22Rv1 (cell line): Measurements from ENCODE around the gene THY1.

Source experiments
- H3K27ac ChIP-seq: fragments of 450-650 bp; 2 replicates; pipeline ENCODE4 v1.5.1; 2017
- CTCF ChIP-seq: fragments of 450-650 bp; IDR thresholded peaks from 2 replicates; pipeline ENCODE4 v1.5.1; 2017; ENCODE audit warnings: mild to moderate bottlenecking
- ZFX ChIP-seq: fragments of 450-650 bp; IDR thresholded peaks from 2 replicates; pipeline ENCODE4 v1.6.1; 2017; ENCODE audit warnings: antibody characterized with exemption, borderline replicate concordance

Gene THY1

DNA sequence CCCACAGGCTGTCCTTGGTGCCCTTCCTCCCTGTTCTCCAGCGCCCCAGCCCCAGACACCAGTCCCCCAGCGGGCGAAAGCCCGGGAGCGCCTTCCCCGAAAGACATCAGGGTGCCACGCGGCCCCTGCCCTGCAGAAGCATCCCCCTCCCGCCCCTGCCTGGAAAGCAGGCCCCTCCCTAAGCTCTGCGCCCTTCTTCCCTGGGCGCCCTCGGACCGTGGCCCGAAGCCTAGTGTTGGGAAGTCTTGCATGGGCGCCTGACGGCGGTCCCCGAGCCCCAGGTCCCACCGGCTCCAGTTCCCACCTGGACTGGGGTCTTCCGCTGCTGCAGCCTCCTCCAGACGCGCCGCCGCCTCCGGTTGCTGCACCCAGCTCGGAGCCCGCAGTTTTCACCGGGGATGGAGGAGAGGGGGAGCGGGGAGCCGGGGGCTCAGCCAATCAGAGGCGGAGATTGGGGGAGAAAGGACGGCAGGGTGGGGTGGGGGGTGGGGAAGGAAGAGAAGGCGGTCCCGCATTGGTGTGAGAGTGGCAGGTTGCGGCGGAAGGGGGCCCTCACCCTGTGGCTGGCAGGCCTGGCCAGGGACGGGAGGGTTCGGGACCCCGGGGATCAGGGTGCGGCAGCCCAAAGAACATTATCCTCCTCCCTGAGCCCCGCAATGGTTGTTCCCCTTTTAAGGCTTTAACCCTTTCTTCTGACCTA, at the start of gene THY1:
Gene THY1 (minus strand): TSS at position 364 of the 700 bp plus-strand sequence. CDS start 2,267 bp downstream, outside the sequence.
- TF ChIP-seq ZFX (no peak), CTCF (no peak)
- H3K27ac ChIP-seq = no peak within 1 kb of the TSS

DNA sequence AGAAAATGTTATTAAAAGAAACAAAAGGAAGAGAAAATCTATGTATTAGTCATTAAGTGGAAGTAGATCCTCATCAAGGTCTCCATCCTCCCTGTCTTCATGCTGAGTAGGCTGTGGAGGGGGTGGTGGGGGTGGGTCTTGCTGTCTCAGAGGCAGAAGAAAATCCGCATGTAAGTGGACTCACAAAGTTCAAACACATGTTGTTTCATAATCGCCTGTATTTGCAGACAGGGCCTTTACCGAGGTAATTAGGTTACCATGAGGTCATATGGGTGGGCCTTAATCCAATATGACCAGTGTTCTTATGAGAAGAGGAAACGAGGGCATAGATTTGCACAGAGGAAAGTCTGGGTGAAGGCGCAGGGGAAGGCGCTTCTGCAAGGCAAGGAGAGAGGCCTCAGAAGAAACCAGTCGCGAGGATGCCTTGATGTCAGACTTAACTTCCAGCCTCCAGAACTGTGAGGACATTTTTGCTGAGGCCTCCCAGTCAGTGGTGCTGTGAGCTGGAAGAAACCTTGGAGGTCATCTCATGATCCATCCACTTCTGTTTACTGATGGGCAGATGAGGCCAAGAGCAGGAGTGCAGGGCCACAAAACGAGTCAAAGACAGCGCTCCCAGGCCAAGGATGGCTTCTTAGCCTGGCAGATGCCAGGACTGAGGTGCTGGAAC, 49.3 kb upstream of the THY1 start:
- TF ChIP-seq ZFX (no peak), CTCF (no peak)
- no peak overlapping the region for H3K27ac ChIP-seq

- no peak for TF ChIP-seq ZFX
- TF ChIP-seq CTCF = no peak
- H3K27ac ChIP-seq = no peak overlapping the region
Measured at GRCh38 chr11:119471329-119471728, 48.4 kb upstream of the THY1 start.

GRCh38 chr11:119470317-119471291, 47.6 kb upstream of the THY1 start:
- no peak for TF ChIP-seq CTCF
- no peak for TF ChIP-seq ZFX
- H3K27ac ChIP-seq = no peak overlapping the region

DNA sequence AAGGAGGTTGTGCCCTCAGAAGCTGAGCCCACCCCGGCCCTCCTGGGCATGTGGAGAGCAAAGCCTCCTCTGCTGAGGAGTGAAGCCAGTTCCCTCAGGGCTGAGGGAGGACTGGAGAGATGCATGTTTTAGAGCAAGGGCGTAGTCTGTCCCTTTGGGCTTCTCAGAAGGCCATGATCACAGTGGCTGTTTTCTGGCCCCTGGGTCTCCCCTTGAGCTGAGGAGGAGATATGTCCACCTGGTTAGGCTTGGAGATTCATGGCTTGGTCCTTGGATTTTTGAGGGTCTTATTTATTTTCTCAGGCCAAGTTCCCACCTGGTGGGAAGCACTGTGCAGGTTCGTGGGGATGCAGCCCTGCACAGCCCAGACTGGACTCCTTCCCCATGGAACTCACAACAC, 46.5 kb upstream of the THY1 start:
- TF ChIP-seq ZFX (no peak), CTCF (no peak)
- H3K27ac ChIP-seq = no peak overlapping the region

GRCh38 chr11:119468511-119468910, 45.5 kb upstream of the THY1 start:
- no peak overlapping the region for H3K27ac ChIP-seq
- TF ChIP-seq CTCF = no peak
- TF ChIP-seq ZFX = no peak
